Cerebellar cortex (tissue), 1 donor: ENCODE measurements around the gene ADARB1.
A peak's percentile ranks its signal among the peaks of the same experiment; 100 is the strongest.
"Not testable (repeated sequence)": the region's sequence is repeated elsewhere in the genome, so short reads cannot be mapped to it uniquely, and the experiment has no call there.

ENCODE experiments used
- DNase-seq: peaks from one replicate; pipeline ENCODE4 v3.0.0-alpha.2; 2015; ENCODE audit warnings: low spot score

Gene ADARB1, protein sequence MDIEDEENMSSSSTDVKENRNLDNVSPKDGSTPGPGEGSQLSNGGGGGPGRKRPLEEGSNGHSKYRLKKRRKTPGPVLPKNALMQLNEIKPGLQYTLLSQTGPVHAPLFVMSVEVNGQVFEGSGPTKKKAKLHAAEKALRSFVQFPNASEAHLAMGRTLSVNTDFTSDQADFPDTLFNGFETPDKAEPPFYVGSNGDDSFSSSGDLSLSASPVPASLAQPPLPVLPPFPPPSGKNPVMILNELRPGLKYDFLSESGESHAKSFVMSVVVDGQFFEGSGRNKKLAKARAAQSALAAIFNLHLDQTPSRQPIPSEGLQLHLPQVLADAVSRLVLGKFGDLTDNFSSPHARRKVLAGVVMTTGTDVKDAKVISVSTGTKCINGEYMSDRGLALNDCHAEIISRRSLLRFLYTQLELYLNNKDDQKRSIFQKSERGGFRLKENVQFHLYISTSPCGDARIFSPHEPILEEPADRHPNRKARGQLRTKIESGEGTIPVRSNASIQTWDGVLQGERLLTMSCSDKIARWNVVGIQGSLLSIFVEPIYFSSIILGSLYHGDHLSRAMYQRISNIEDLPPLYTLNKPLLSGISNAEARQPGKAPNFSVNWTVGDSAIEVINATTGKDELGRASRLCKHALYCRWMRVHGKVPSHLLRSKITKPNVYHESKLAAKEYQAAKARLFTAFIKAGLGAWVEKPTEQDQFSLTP

DNA sequence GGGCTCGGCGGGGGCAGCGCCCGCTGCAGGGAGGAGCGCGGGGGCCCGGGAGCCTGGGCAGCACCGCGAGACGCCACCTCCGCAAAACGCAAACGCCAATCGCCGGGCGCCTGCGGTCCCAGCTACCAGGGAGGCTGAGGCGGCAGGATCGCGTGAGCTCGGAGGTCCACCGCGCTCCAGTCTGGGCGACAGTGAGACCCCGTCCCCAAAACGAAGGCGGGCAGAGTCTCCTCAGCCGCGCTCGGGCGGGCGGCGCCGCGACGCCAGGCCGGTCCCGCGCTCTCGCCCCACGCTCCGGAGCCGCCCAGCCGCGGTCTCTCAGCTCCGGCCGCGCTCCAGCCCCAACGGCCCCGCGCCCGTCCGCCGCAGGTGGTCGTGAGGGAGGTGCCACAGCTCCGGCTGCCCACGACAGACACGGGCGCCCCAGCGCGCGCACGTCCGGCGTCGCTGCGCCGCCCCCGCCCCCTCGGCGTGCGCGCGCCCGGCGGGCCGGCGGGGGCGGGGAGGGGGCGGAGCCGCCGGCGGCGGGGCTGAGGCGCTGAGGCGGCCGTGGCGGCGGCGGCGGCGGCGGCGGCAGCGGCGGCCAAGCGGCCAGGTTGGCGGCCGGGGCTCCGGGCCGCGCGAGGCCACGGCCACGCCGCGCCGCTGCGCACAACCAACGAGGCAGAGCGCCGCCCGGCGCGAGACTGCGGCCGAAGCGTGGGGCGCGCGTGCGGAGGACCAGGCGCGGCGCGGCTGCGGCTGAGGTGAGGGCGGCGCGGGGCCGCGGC is at the start of gene ADARB1:
ADARB1 (plus strand) TSS at position 533 of the 770 bp plus-strand sequence. CDS start 97,077 bp downstream, outside the sequence.
- DNase-seq: peak; percentile 74

DNA sequence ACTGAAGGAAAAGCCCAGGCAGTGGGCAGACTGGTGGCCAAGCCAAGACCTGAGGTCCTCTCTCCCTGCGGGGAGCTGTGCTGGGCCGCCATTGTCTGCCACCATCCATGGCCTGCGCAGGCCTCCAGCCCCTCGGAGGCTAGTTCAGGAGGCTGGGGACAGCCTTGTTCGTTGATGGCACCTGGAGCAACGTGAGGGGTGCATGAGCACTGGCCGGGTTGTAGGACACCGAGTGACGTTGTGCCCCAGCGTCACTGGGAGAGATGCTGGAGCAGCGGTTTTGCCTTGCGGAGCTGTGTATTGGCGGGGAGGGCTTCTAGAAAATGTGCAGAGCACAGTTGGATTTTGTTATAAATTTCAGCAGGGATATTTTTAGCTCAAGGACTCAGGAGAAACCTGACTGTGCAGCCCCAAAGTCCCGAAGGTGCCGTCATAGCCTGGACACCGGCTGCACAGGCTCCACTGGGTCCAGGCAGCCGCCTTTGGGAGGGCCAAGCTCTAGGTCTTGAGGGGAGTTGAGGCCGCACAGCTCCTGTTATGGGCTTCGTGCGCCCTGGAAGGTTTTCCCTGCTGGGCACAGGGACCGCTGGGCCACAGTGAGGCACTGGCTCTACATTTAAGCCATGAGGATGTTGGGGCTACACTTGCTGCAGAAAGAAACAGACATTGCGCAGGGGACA is 48.2 kb upstream of the ADARB1 start:
- no peak for DNase-seq

DNA sequence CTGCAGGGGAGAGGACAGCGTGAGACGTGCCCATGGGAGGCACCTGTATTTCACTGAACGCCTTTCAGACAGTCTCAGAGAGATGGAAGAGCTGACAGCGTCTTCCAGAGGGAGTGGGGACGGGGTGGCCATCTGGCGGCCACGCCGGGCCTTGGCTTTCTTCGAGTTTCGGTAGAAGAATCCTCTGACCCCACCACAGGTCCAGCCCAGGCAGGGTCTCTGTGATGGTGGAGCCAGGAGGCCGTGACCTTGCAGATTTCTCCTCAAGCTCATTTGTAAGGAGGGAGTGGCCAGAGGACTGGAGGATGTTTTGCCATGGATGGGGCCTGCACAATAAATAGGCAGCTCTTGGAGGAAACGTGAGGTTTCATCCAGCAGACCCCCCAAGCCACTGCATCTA is 47.6 kb upstream of the ADARB1 start:
- peak; percentile 39 for DNase-seq

DNA sequence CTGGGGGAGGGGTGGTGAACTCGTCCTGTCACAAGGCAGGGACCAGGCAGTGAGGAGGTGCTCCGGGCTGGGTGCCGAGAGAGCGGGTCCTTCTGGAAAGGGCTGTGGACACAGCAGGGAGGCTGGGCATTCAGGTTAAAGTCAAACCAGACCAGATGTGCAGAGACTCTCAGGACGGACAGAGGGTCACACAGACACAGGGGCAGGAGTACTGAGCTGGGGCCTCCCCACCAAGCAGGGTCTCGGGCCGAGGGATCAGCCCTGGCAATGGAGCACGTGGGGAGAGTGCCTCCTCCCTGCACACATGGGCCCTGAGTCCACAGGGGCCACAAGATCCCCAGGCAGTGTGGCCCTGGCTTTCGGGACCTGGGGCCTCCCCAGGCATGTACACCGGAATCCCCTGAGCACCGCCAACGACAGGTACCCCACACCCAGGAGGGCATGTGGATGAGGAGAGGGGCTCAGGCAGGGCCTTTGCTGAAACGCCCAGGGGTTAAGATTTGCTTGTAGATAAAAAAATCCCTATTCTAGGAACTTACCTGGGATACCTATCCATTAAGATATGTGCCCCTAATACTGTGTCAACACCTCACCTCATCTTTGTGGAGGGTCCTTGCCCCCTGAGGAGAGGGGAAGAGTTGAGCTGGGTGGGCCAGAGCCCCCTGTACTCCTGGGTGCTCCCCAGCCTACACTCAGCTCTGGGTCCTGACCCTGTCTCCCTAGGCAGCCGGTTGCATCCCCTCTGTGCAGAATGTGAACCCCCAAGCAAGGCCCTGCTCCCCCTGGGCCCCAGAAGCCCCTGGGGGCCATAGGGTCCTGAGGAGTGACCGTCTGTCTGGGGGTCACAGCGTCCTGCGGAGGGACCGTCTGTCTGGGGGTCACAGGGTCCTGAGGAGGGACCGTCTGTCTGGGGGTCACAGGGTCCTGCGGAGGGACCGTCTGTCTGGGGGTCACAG is 46.9 kb upstream of the ADARB1 start:
- no peak for DNase-seq

DNA sequence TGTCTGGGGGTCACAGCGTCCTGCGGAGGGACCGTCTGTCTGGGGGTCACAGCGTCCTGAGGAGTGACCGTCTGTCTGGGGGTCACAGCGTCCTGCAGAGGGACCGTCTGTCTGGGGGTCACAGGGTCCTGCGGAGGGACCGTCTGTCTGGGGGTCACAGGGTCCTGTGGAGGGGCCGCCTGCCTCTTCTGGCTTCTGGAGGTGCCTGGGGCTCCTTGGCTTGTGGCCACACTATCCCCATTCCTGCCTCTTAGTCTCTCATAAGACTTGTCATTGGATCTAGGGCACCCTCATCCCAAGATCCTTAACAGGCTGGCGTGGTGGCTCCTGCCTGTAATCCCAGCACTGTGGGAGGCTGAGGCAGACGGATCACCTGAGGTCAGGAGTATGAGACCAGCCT is 45.7 kb upstream of the ADARB1 start:
- DNase-seq: not testable (repeated sequence)

DNA sequence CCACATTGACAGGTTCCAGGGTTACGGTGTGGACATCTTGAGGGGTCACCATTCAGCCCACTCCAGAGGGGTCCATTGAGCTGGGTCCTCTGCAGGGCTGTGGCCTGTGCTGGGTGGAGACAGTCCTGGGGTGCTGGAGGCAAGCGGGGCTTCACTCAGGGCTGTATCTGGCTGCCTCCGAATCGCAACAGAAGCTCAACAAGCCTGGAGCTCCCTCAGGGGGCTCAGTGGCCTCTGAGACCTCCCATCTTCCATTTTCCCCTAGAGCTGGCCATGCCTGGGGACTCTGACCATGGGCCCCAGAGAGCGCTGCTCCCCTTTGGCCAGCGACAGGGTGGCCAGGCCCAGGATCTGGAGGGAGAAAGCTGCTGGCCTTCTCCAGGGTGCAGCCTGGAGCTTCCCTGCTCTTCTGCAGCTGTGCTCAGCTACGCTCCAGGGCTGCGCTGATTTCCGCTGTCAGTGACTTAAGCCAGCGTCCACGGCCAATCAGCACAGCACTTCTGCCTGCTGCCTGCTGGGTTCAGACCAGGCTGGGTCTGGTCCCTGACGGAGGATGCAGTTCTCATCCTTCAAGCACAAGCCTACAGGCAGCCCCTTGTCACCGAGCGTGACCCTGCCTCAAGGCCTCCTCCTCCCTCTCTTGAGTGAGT is 45.0 kb upstream of the ADARB1 start:
- DNase-seq: peak; percentile 67

DNA sequence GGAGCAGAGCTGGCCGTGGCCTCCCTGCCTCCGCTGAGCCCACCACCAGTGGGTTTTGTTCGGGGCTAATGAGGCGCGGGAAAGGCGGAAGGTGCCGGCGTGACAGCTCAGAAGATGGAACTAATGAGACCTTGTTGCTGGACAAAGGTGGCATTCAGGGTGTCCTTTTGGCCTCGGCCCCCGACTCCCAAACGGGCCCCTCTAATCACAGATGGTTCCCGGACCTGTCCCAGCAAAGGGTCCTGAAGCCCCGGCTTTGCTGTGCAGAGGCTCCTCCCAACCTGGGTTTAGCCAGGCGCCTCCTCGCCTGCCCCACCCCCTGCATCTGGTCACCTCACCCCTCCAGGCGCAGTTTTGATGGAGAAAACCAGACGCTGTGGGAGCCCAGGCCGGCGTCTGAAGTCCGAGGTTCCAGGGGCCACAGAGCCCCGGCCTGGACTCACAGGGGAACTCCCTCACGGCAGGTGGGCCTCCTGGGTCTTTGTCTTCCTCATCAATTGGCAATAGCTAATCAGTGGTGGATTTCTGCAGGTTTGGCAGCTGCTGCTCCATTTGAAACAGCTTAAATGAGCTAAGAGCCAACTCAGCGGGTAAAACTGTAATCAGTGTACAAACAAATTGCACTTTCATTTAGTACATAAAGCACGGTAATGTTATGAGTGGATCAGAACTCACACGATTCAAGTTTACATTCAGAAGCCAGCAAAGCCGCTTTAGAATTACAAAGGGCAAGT is 44.3 kb upstream of the ADARB1 start:
- peak; percentile 79 for DNase-seq

DNA sequence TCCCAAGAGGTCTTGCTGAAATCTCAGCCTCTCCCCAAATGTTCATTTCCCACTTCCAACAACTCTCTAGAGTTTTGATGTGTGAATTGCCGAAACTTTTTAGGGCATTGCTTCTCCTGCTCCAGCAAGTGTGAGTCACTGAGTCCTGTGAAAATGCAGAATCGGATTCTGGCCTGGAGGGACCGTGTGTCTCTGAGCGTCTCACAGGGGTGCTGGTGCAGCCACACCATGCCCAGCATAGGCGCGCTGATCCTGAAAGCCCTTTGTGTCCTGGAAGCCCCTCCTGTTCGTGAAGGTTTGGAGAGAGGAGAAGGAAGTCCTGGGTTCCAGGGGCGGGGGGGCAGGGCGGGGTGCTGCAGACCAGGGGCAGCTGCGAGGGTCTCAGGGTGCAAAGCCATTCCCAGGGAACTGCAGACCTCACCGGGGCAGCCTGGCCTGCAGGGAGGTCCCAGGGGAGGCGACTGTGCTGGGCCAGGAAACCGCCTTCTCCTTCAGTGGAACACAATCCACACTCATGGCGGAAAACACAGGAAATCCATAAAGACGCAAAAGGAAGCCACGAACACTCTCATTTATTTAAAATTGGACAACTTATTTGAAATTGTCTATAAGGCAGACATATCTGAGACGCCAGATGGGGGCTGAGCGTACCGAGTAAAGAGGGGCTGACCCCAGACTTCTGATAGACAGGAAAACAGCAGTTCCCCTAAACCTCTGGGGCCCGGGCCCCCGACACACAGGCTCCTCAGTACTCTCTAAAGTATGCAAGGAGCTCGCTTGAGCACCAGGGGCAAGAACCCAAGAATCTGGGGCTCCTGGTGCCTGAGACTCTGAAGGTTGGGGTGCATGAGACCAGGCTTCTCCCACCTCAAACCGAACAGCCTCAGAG is 43.5 kb upstream of the ADARB1 start:
- DNase-seq: no peak

DNA sequence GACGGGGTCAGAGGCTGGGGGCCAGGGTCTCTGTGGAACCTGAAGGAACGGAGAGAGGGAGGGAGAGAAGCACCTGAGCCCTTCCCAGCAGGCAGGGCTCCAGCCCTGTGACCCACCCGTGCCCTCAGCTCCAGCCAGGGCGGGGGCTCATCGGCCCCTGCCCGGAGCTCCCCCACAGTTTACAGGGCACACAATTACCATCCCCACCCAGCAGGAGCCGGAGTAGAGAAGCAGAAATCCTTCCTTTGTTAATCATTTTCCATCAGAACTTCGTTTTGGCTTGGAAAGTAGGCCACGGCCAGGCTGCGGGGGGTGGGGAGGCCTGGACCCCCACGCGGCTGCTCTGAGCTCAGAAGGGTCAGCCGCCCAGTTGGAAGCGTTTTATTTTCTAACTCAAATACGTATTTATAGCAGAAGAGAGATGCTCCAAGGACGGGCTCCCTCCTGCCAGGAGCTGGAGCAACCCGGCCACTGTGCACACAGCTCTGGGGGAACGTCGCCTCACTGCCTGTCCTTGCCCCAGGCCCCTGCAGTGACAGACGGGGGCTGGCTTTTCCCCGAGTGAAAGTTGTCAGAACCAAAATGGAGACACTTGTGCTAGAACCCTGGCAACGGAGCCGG is 42.7 kb upstream of the ADARB1 start:
- DNase-seq: peak; percentile 41

DNA sequence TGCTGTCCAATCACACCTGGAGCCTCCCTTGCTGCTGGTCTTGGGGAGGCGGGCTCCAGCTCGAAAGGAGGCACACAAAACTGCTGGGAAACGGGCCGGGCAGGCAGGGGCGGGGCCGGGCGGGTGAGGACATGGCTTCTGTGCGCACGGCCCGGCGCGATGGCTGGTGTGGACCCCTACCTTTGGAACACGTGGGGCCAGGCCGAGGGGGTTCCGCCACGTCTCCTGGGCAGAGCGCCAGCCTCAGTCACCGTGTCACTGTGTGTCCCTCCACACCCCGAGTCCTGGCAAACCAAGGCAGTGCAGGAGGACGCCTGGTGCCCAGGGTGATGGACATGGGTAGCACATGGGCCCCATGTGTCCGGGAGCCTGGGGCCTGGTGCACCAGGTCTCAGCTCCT is 42.0 kb upstream of the ADARB1 start:
- no peak for DNase-seq

DNA sequence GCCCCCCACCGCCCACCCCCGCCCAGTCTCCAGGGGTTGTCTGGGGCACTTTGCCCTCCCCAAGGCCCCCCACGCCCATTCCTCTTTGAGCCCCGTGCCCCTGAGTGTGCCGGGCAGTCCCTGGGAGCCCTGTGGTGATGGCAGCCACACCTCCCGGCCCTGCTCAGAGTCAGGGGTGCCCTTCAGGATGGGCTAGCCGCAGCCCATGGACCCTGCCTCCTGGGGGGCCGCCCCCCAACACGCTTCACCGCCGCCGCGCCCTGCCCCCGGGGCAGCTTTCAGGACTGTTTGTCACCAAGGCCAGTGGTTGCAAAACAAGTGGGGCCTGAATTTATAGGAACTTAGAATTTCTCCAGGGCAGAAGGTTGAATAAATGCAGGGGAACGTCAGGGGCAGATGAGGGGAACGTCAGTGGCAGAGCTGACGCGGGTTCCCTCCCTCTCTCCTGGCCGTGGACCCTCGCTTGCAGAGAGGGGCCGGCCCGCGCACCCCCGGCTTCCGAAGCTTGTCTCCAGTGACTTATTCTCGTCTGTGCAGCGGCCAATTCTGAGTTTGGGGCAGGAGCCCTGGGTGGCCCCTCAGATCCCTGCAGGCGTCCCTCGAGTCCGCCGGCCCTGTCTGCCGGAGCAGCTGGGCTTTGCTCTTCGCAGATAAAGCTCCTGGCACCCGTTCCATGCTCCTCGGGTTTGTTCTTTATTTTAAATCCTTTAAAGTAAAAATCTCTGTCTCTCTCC is 41.2 kb upstream of the ADARB1 start:
- DNase-seq: no peak

DNA sequence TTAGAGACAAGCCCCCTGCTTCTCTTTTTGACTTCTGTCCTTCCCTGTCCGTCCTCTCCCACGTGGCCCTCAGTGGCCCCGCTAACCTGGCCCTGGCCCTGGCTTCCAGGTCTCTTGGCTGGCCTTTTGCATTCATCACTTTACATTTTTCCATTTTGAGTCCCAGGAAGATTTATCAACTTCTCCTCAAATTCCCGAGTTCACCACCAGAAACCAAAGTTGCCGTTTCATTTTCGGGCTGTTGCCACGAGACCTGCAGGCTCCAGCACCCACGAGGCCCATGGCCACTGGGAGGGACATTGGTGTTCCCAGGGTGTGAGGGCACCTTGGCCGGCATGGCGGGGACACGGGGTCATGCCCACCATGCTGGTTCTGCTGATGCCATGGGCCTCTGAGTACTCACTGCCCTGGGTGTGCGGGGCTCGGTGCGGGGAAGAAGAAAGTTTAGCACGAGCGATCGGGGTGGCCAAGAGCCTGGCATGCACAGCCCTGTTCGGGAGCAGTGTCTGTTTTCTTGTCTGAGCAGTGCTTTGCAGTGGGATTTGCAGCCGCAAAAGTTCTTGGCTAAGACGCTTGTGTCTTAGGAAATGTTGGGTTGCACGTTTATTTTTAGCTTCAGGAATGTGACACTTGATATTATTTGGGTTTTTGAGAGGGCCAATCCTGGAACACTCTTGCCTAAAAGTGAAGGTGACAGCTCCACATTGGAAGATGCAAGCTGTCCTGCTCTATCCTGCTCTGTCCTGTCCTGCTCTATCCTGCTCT is 40.4 kb upstream of the ADARB1 start:
- no peak for DNase-seq

DNA sequence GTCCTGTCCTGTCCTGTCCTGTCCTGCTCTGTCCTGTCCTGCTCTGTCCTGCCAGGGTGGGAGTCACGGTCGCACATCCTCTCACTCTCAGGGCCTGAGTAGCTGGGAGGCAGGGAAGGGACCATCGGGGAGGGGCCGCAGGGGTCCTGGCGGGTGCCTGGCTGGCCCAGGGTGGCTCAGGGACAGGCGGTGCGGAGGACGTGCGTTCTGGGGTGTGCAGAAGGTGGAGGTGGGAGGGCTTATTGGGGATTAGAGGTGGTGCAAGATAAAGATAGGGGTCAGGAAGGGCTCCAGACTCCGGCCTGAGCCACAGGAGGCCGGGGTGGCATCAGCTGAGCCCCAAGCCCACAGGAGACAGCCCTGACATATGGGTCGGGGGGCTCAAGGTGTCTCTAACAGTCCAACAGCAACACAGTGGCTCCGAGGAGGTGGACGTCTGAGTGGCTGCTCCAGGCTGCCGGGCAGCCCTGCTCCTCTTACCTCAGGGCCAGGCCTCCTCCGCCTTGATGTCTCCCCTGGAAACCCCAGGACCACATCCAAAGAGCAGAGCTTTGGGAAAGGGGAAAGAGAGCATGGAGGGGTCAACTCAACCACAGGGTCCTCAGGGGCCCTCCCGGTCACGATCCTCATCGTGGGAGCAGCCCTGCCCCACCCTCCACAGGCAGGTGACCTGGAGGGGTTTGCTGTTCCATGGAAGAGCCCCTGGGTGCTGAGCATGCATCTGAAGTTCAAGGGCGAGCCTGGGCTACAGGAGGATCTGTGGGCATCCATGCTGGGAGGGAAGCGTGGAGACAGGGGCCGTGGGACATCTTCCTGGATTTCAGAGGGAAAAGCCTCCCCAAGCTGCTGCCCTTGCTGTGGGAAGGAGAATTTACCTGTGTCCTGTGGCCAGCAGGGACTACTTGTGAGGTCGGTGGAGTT is 39.6 kb upstream of the ADARB1 start:
- DNase-seq: no peak

DNA sequence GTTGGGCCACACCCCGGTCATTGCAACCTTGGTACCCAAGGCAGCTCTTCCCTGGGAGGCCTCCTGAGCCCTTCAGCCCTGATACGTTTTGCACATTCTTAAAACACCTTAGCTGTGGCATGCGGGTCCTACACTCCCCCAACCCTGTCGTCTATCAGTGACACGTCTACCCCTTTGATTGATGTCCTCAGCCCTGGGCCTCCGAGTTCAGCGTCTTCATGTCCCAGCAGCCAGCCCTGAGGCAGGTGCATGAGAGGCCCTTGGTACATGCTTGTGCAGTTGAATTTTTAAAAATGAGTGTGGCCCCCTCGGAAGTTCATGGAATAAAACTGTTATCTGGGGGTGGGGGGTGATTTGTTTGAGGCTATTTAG is 38.9 kb upstream of the ADARB1 start:
- no peak for DNase-seq

DNA sequence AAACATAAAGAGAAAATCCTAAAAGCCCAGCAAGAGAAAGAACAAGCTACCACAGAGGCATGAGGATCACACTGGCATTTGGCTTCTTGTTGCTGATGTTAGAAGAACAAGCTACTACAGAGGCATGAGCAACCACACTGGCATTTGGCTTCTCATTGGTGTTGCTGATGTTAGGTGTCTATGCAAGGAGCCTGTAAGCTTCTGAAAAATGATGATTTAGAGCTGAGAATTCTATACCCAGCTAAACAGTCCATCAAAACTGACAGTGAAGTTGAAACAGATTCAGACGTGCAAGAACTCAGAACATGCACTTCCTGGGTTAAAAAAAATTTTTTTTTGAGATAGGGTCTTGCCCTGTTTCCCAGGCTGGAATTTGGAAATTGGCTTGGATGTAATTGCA is 37.8 kb upstream of the ADARB1 start:
- no peak for DNase-seq

DNA sequence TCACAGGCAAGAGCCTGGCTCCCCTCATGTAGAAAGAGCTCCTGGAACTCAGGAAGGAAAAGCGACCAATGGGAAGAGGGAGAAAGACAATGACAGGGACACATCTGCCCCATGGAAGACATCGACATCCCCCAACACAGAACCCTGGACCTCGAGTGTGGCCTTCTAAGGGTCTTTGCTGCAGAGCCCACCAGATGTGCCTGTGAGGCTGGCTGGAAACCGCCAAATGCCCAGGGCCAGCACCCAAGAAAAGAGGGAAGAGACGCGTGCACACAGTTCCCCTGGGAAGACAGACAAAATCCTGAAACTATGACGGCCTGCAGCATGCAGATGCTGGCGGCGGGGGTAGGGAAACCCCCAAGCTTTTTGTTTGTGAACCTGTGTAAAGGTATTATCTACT is 36.4 kb upstream of the ADARB1 start:
- no peak for DNase-seq
